ENCODE results near the gene C17orf50.

GRCh38 chr17:35728551-35728950 is 32.1 kb upstream of the C17orf50 start:
- no peak for TF ChIP-seq POLR2A (IDR thresholded peaks at IDR 0.05)
- TF ChIP-seq, protein P1, sequence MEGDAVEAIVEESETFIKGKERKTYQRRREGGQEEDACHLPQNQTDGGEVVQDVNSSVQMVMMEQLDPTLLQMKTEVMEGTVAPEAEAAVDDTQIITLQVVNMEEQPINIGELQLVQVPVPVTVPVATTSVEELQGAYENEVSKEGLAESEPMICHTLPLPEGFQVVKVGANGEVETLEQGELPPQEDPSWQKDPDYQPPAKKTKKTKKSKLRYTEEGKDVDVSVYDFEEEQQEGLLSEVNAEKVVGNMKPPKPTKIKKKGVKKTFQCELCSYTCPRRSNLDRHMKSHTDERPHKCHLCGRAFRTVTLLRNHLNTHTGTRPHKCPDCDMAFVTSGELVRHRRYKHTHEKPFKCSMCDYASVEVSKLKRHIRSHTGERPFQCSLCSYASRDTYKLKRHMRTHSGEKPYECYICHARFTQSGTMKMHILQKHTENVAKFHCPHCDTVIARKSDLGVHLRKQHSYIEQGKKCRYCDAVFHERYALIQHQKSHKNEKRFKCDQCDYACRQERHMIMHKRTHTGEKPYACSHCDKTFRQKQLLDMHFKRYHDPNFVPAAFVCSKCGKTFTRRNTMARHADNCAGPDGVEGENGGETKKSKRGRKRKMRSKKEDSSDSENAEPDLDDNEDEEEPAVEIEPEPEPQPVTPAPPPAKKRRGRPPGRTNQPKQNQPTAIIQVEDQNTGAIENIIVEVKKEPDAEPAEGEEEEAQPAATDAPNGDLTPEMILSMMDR (IDR thresholded peaks at IDR 0.05 in 4 of 5, conservative IDR thresholded peaks at IDR 0.05 in 1 of 5) = no peak
